Liver (tissue), 9 donors: ENCODE measurements around the gene NRM. TPM values are rescaled to one million over a fixed set of nuclear protein-coding genes. Genes with fewer than 3 reads are reported as not detected.

Experiments used
- DNase-seq: peaks from one replicate; pipeline ENCODE4 v3.0.0-alpha.2; 2017; ENCODE audit warnings: low spot score
- H3K27ac ChIP-seq, 2 donors: one replicate each; pipeline ENCODE4 v1.7.0; 2013; ENCODE audit warnings: inconsistent platforms in 2 of 2, low read length in 2 of 2, control low read depth in 1 of 2, low read depth in 1 of 2, mild to moderate bottlenecking in 1 of 2
- H3K27me3 ChIP-seq, 4 donors: one replicate each; pipeline versions ENCODE4 v1.6.1 to v1.7.0; 2013; ENCODE audit warnings: low read length in 3 of 4, inconsistent platforms in 1 of 4, mild to moderate bottlenecking in 1 of 4, moderate library complexity in 1 of 4; ENCODE audit not compliant: control insufficient read depth in 4 of 4, insufficient read depth in 4 of 4
- H3K36me3 ChIP-seq, 4 donors: one replicate each; pipeline versions ENCODE4 v1.6.1 to v1.7.0; 2013; ENCODE audit warnings: low read length in 3 of 4, mild to moderate bottlenecking in 3 of 4, low read depth in 1 of 4, moderate library complexity in 1 of 4; ENCODE audit not compliant: control insufficient read depth in 4 of 4, insufficient read depth in 3 of 4
- H3K4me1 ChIP-seq, 4 donors: one replicate each; pipeline versions ENCODE4 v1.6.1 to v1.7.0; 2013; ENCODE audit warnings: low read length in 3 of 4, mild to moderate bottlenecking in 3 of 4, moderate library complexity in 1 of 4; ENCODE audit not compliant: control insufficient read depth in 4 of 4, insufficient read depth in 4 of 4
- H3K4me3 ChIP-seq, 3 donors: one replicate each; pipeline versions ENCODE4 v1.6.1 to v1.7.0; 2013; ENCODE audit warnings: low read length in 3 of 3, control low read depth in 1 of 3, low read depth in 1 of 3, mild to moderate bottlenecking in 1 of 3
- H3K9ac ChIP-seq, 2 donors: one replicate each; pipeline ENCODE4 v1.7.0; 2013; ENCODE audit warnings: low read length in 2 of 2, mild to moderate bottlenecking in 2 of 2, moderate library complexity in 2 of 2, control low read depth in 1 of 2, low read depth in 1 of 2
- H3K9me3 ChIP-seq, 4 donors: one replicate each; pipeline versions ENCODE4 v1.6.1 to v1.7.0; 2013; ENCODE audit warnings: low read length in 3 of 4; ENCODE audit not compliant: control insufficient read depth in 4 of 4
- EGR1 ChIP-seq, 2 donors: IDR thresholded peaks; 2 replicates each; pipeline ENCODE4 v1.6.1; 2016 to 2018; ENCODE audit warnings: antibody characterized with exemption in 2 of 2, low read depth in 2 of 2
- FOXA2 ChIP-seq: IDR thresholded peaks from 2 replicates; pipeline ENCODE4 v1.6.1; 2016; ENCODE audit warnings: antibody characterized with exemption
- JUND ChIP-seq, 2 donors: IDR thresholded peaks; 2 replicates each; pipeline ENCODE4 v1.6.1; 2016; ENCODE audit warnings: antibody characterized with exemption in 2 of 2
- NR2F2 ChIP-seq: IDR thresholded peaks from 2 replicates; pipeline ENCODE4 v1.6.1; 2016; ENCODE audit warnings: antibody characterized with exemption
- SP1 ChIP-seq: IDR thresholded peaks from 2 replicates; pipeline ENCODE4 v1.6.1; 2018; ENCODE audit warnings: antibody characterized with exemption, mild to moderate bottlenecking
- WGBS: extraction: QIAGEN DNeasy Blood & Tissue Kit; methylation state at CpG from one replicate; pipeline ENCODE4 v1.1.7; 2013; 5-methylcytosine and 5-hydroxymethylcytosine counted together
- polyA plus RNA-seq, 2 donors: library from polyadenylated mRNA; stranded (reverse) in 1 of 2; unstranded in 1 of 2; fragments of 200-250 nt in 1 of 2; fragments of >200 nt in 1 of 2; fragmentation: Nextera tagmentation in 1 of 2; extraction: Ambion mirVana in 1 of 2; gene quantifications; one replicate each; pipeline versions ENCODE4 v1.2.1 to v1.2.3, GENCODE V29; 2013 to 2015
- total RNA-seq, 2 donors: library from RNA; depleted of rRNA; stranded (reverse); fragments of >200 nt; gene quantifications; one replicate each; pipeline ENCODE4 v1.2.3, GENCODE V29; 2014
- TF ChIP-seq, protein P1 (sequence below): IDR thresholded peaks from 2 replicates; pipeline ENCODE4 v1.6.1; 2016; ENCODE audit warnings: antibody characterized with exemption
- TF ChIP-seq, protein P2 (sequence below): IDR thresholded peaks from 2 replicates; pipeline ENCODE4 v1.6.1; 2016; ENCODE audit warnings: antibody characterized with exemption
- donor health status: healthy.
- donor health status: healthy.
- donor health status: healthy.
- donor health status: healthy.
- donor health status: healthy.

NRM gene
- total and polyA plus RNA-seq, 4 donors = 0.59 to 3.3 (median 2.4) TPM

DNA sequence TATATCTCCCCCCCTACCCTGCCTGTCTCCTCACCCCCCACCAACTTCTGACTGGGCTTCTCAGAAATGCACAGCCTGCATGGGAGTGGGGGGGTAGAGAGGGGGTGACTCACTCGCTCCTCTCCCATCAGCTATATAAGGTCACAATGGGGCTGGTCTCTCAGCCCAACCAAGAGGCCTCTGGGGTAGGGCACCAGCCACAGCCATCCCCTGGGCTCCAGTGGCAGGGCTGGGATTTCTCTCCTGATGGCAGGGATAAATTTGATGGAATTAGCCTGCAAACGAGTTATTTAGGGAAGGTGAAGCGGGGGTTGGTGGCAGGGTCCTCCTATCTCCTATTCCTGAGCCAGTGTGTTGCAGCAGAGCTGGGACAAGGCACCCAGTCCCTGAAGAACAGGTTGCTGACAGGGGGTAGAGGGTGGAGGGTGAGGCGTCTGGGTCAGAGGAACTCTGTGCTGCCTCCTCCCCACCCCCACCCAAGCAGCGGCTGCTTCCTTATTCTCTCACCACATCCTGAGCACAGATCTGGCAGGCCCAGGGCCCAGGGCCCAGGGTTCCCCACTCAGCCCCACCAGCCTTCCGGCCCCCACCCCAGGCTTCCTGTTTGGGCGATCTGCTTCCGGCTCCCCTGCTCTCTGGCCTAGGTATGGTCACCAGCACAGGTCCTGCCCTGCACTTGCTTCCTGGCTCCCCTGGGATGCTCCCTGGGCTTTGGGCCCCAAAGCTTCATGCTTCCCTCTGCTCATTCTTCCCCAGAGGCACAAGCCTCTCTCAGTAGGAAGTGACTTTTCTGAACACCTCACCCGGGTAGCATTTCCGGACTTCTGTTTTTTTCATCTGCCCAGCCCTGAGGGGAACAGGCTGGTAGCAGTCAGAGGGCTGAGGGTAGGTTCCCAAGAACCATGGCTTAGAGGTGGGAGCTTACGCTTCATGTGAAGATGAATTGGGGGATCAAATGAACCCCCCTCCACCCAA lies 8.4 kb downstream of the NRM start (continued):
- TF ChIP-seq NR2F2 = peak; percentile 70

- H3K9me3 ChIP-seq = no peaks in the 10 kb centered on the region
- no peak for DNase-seq
- WGBS = 62% methylated on average over 4 of the region's 4 CpGs
- peak overlapping the region; percentile 97 to 99 for H3K27ac ChIP-seq
- H3K4me3 ChIP-seq = peak overlapping the region in 1 of 3 donors; percentile 60
- peaks cover 0 to 6% (median under 1%) of the 10 kb centered on the region in 4 donors for H3K36me3 ChIP-seq
- no peaks in the 10 kb centered on the region for H3K27me3 ChIP-seq
- peaks cover 21 to 84% (median 66%) of the 10 kb centered on the region in 4 donors for H3K4me1 ChIP-seq
- H3K9ac ChIP-seq = peak overlapping the region in 1 of 2 donors; percentile 0
- no peak for TF ChIP-seq EGR1 (IDR thresholded peaks at IDR 0.05; ENCODE audit: low read depth in 2 of 2)
- TF ChIP-seq SP1 = no peak
- TF ChIP-seq, protein P1, sequence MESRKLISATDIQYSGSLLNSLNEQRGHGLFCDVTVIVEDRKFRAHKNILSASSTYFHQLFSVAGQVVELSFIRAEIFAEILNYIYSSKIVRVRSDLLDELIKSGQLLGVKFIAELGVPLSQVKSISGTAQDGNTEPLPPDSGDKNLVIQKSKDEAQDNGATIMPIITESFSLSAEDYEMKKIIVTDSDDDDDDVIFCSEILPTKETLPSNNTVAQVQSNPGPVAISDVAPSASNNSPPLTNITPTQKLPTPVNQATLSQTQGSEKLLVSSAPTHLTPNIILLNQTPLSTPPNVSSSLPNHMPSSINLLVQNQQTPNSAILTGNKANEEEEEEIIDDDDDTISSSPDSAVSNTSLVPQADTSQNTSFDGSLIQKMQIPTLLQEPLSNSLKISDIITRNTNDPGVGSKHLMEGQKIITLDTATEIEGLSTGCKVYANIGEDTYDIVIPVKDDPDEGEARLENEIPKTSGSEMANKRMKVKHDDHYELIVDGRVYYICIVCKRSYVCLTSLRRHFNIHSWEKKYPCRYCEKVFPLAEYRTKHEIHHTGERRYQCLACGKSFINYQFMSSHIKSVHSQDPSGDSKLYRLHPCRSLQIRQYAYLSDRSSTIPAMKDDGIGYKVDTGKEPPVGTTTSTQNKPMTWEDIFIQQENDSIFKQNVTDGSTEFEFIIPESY = no peak
- no peak for TF ChIP-seq NR2F2
- no peak for TF ChIP-seq FOXA2
- no peak for TF ChIP-seq JUND (IDR thresholded peaks at IDR 0.05)
Measured at GRCh38 chr6:30681766-30682142, 9.0 kb downstream of the NRM start.

GRCh38 chr6:30679765-30680535 lies 10.8 kb downstream of the NRM start:
- WGBS = 47% methylated on average over 7 of the region's 7 CpGs

More at GRCh38 chr6:30679765-30680535, 10.8 kb downstream of the NRM start:
- Histone ChIP-seq H3K9ac (peak overlapping the region; percentile 52 to 86), H3K4me1 (peaks cover 16 to 82% (median 62%) of the 10 kb centered on the region in 4 donors), H3K36me3 (peaks cover 0 to 8% (median 5%) of the 10 kb centered on the region in 4 donors), H3K9me3 (no peaks in the 10 kb centered on the region), H3K27me3 (no peaks in the 10 kb centered on the region), H3K27ac (peak overlapping the region; percentile 88), H3K4me3 (peak overlapping the region; percentile 21 to 44 (median 40))
- TF ChIP-seq, protein P1 = no peak
- TF ChIP-seq, protein P2, sequence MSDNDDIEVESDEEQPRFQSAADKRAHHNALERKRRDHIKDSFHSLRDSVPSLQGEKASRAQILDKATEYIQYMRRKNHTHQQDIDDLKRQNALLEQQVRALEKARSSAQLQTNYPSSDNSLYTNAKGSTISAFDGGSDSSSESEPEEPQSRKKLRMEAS = no peak
- DNase-seq = no peak
